Stimulated activated CD4-positive, alpha-beta T cell treated with anti-CD3 and anti-CD28 coated beads, Interleukin-2, amount 100 ng/mL, for 48 hours (primary cell): ENCODE results near the gene DDA1.

Experiments
- DNase-seq, 2 donors: peaks; one replicate each; pipeline ENCODE4 v3.0.0-alpha.2; 2020

Gene DDA1

DNA sequence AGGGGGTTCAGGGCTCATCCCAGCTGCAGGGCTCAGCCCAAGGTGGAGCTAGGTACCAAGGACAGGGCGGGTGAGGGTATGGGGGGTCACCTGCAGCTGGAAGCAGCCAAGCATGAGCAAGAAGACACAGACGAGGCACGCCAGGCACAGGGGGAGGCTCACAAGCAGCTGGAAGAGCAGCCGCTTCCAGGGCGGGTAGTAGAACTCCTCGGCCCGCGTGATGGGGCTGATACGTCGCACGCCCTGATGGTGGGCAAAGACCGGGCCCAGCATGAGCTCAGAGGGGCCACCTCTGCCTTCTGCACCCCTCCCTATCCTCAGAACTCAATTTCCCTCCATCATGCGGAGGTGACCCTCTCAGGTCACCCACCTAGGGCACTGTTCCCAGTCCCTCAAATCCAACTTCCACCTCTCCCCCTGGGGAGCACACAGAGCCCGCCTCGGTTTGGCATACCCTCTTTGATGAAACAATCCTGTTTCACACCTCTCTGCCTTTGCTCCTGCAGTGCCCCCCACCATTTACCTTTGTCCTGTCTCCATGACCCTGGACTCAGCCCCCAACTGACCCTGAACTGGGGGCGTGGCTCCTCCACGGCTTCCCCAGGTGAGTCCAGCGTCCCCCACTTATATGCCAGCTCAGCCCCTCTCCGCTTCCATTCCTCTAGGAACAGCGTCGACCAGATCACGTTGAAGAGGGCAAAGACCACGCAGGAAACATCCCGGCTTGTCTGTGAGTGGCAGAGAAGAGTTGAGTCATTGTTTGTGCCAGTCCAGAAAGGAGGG lies 21.1 kb downstream of the DDA1 start:
- no peak for DNase-seq

DNA sequence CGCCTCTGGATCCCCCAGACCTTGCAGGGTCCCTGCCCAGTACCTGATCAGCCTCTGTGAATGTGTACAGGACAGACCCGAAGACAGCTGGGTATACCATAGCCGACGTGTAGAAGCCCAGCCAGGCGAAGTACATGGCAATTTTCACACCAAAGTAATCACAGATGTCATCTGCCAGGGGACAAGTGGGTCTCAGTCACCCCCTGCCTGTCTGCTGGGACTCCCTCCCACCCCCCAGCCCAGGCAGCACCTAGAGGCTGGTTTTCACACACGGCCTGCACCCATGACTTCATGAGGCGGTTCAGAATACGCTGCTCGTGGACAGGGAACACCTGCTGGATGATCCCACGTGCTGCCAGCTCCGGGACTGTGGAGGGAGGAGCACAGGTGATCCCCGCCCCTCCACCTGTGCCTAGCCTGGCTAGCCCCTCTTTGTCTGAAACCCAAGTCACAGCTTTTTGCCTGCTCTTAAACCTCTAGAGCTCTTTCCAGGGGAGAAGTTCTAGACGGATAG lies 21.7 kb downstream of the DDA1 start:
- DNase-seq: no peak

DNA sequence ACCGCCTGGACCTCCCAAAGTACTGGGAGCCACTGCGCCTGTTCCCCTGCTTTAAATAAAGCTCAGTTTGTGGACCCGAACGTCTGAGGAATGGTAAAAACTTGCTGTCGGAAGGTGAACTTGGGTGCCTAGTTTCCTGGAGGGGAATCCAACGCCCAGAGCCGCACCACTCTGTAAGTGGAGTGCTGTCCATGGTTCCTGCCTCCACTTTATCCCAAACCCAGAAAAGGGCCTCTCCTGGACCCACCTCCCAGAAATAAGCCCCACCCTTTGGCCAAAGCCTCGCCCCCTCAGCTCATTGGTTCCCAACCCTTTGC lies 23.0 kb downstream of the DDA1 start:
- DNase-seq: no peak

DNA sequence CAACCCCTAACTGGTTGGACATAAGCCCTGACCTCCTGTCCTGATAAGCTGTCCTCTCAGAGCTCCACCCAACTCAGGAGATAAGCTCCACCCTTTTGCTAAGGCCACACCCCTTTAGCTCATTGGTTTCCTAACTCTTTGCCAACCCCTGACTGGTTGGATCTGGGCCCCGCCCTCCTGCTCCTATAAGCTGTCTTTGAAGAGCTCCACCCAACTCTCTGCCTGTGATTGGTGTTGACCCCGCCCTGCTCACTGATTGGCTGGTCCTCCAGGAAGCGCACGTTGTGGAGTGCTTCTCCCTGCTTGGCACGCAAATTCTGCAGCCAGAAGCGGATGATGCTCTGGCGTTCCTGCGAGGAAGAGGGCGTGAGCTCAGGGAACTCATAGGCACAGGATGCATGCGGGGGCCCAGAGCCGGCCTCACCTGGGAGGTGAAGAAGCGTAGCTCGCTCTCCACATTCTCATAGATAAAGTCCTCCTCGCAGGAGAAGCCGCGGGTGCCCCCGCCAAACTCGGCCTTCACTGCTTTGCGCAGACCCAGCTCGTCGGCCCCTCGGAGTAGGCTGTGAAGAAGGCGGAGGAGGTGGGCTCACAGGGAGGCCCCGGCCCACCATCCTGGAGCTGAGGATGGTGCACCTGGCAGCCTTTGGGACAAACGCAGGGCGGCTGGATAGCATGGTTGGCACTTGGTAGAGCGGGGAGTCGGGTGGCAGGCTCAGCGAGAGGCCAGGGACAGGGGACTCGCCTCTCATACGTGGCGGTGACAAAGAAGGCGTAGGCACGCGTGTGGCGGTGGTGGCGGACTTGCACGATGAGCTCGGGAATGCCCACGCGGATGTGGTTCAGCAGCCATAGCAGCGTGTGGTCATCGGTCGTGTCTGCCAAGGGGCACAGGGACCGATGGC lies 23.6 kb downstream of the DDA1 start:
- DNase-seq: peak; percentile 38 to 41

DNA sequence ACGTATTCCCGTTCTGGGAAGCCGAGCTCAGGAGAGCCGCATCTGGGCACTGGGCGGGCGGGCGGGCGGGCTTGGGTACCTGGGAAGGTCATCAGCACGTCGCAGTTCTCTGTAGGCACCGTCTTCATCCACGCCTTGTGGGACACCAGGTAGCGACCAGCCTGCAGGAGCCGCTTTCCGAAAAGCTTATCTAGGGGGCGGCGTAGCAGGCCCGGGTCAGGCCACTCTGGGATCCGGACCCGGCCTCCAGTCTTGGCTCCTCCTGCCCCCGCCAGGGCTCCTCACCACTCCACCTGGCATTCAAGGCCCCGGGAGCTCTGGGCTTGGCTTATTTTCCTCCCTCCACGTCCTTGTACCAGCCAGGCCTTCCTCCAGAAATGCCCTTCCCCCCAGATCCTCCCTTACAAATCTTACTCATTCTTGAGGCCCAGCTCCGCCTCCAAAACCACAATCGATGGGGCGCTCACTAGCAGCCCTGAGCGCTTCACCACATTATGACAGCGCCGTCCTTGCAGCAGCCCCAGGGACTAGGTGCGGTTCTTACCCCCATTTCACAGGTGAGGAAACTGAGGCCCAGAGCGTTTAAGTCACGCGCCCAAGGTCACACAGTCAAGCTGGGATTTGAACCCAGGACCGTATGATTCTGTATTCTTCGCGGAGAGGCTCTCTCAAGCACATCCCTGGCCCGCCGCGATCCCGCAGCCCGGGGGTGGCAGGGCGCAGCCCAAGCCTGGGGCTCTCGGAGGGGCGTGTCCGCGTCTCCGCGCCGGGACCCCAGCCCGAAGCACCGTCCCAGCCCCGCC lies 24.4 kb downstream of the DDA1 start:
- peak; percentile 62 to 65 for DNase-seq

DNA sequence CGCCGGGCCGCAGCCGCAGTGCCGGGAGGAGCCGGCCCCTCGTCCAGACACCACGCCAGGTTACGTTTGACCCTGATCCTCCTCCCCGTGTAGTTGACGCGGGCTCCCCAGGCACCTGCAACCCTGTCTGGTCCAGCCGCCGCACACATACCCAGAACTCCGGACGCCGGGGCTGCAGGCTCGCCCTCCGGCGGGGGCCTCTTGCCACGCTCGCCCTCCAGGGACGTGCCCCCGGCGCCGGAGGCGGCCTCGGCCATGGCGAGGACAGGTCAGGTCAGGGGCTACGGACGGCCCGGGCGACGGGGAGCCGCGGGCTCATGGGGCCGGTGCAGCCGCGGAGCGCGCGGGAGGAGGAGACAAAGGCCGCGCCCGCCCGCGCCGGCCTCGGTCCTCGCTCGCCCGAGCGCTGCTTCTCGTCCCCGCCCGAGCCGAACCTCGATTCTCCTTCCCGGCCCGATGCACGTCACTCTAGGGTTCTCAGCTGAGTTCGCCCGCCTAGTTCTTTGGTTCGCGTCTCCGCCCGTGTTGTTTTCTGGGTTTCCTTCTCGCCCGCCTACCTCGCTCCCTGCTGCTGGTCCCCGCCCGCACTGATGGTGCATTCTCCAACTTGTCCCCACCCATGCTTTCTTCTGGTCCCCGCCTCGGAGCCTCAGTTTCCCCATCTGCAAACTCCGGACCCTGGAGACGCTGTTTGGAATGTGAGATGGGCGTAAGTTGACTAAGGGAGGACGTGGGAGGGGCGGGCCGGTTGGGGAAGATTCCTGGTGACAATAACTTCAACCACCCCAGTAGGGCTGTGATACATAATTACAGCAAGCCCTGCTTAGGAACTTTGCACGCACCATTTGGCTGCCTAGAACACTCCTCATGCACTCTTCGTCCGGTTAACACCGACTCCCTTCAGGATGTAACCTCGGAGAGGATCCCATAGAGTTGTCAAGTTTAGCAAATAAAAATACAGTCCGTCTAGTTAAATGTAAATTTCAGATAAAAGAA lies 25.3 kb downstream of the DDA1 start, which contains the start of gene ANO8:
ANO8 (minus strand) TSS at position 442 of the 996 bp plus-strand sequence; CDS start at position 257, 185 bp downstream.
- peak; percentile 93 to 97 for DNase-seq

DNA sequence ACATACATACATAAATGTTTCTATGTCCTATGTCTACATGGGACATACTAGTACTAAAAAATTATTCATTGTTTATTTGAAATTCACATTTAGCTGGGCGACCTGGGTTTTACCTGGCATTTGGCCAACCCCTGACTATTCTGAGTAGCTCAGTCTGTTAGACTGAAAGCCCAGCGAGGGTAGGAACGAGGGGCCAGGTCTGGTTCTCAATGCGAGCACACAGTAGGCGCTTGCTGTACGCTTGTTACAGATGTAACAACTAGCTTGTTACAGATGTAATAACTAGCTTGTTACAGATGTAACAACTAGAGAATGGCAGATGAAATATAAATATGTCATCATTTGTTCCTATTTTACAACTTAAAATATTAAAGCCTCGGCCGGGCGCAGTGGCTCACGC lies 26.2 kb downstream of the DDA1 start:
- DNase-seq: no peak

DNA sequence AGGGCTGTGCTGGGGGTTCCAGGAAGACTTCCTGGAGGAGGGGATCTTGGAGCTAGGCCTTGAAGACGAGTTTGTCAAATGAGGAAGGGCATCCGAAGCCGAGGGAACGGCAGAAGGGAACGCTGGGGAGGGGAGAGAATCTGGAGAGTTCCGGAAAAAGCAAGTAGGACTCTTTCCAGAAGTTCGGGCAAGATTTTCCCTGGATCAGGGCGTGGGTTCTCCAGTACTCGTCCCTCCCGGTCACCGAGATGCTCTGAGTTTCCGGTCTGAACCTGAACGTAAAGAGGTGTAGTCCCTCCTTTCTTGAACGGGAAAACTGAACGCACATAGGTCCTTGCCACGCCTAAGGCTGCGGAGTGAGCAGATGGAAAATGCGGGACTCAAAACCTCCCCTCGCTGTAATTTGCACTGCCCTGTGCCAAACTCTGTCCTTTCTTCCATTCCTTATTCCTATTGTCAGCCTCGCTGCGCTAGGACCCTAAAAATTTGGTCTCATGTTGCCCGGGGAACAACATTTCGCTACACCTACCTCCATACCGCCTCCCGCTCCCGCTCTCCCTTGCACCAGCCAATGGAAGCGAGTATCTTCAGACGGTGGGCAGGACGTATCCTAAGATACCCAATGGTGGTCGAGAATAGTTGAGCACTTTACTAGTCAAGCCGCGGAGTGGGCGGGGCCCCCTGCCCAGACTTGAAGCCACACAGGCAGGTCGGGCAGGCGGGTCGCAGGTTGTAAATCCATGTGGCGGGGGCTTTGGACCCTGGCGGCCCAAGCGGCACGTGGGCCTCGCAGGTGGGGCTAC lies 27.7 kb downstream of the DDA1 start, which contains the start of gene GTPBP3:
GTPBP3 (plus strand) TSS at position 682 of the 803 bp plus-strand sequence; CDS start at position 741, 59 bp downstream.
- DNase-seq: peak; percentile 92 to 93

DNA sequence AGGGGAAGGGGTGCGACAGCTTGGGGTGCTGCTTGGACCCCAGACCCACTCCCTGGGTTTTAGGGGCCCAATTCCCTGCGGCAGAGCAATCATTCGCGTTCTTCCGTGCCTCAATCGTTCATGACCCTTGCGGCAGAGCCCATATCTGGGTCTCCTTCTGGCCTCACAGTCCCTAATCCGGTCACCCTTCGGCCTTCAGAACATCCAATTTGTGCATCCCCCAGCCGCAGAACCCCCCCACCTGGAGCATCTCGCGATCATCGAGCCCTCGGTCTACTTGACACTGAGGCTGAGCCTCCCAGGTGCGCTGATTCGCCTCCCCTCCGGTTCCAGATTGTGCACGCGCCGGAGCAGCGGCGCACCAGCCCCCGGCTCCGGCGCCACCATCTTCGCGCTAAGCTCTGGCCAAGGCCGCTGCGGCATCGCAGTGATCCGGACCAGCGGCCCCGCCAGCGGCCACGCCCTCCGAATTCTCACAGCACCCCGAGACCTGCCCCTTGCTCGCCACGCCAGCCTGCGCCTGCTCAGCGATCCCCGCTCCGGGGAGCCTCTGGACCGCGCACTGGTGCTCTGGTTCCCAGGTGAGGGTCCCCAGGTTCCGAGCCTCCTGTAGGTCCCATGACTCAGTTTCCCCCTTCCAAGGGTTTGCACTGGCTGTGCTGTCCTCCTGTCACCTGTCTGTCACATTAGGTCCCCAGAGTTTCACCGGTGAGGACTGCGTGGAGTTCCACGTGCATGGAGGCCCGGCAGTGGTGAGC lies 28.5 kb downstream of the DDA1 start:
- DNase-seq: peak in 1 of 2 donors; percentile 42

DNA sequence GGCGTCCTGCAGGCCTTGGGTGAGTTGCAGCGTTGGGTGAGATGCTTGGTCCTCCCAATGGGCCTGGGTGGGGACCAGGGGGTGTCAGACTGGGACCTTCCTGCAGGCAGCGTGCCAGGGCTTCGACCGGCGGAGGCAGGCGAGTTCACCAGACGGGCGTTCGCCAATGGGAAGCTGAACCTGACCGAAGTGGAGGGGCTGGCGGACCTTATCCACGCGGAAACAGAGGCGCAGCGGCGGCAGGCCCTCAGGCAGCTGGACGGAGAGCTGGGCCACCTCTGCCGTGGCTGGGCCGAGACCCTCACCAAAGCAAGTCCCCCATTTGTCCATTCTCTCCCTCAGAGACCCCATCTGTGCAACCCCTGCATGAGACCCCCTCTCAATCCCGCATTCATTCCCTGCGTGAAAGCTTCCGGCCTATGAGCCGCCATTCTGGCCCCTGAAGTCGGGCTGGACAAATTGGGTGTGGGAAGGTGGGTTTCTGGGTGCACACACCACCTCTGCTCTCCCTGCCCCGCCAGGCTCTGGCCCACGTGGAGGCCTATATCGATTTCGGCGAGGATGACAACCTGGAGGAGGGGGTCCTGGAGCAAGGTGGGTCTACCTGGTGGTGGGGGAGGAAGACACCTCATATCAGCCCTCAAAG lies 29.2 kb downstream of the DDA1 start:
- no peak for DNase-seq

DNA sequence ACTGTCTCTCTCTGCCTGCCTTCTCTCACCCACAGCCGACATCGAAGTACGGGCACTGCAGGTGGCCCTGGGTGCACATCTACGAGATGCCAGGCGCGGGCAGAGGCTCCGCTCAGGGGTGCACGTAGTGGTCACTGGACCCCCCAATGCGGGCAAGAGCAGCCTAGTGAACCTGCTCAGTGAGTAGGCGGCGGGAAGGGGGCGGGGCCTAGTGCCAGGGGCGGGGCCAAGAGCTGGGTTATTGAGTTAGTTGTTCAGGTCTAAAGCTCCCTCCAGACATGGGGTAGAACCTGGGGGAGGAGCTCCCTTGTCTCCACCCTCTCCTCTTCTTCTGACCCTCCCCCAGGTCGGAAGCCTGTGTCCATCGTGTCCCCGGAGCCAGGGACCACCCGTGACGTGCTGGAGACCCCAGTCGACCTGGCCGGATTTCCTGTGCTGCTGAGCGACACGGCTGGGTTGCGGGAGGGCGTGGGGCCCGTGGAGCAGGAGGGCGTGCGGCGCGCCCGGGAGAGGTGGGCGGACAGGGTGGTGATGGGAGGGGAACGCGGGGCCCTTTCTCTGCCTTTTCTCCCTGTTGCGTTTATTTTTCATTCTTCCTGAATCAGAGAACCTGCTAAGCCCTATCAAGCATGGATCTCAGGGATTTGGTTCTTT lies 29.9 kb downstream of the DDA1 start:
- DNase-seq: peak; percentile 61 to 64

DNA sequence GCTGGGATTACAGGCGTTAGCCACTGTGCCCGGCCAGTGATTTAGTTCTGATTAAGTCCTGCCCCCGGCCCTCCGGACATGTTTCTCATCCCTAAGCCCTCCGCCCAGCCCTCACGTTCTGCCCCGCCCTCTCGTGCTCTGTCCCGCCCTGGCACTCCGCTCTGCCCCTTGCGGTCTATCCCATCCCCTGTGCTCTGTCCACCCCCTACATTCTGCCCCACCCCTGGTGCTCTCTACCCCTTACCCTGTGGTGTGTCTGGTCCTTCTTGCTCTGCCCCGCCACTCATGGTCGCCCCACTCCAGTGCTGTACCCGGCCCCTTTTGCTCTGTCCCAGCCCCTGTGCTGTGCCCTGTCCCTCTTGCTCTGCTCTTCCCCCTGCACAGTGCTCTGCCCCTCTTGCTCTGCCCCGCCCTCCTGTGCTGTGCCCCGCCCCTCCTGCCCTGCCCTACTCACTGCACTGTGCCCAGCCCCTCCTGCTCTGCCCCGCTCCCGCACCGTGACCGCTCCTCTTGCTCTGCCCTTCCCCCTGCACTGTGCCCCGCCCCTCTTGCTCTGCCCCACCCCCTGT lies 31.0 kb downstream of the DDA1 start:
- DNase-seq: no peak

DNA sequence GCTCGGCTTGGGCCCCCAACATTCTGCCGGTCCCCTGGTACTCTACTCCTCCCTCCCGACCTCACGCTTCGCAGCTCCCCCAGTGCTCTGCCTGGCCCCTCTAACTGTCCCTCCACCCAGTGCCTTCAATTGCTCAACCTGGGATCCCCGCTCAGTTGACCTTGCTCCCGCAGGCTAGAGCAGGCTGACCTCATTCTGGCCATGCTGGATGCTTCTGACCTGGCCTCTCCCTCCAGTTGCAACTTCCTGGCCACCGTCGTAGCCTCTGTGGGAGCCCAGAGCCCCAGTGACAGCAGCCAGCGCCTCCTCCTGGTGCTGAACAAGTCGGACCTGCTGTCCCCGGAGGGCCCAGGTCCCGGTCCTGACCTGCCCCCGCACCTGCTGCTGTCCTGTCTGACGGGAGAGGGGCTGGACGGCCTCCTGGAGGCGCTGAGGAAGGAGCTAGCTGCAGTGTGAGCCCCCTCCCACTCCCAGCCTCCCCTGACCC lies 31.6 kb downstream of the DDA1 start:
- no peak for DNase-seq

DNA sequence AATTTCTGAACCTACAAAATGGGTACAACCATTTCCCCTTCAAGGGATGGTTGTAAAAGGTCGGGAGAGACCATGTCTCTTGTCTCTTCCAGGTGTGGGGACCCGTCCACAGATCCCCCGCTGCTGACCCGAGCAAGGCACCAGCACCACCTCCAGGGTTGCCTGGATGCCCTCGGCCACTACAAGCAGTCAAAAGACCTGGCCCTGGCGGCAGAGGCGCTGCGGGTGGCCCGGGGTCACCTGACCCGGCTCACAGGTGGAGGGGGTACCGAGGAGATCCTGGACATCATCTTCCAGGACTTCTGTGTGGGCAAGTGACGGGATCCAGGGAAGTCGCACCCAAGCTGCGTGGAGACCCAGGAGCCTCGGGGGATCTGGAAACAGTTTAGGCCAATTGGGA lies 32.0 kb downstream of the DDA1 start:
- no peak for DNase-seq

DNA sequence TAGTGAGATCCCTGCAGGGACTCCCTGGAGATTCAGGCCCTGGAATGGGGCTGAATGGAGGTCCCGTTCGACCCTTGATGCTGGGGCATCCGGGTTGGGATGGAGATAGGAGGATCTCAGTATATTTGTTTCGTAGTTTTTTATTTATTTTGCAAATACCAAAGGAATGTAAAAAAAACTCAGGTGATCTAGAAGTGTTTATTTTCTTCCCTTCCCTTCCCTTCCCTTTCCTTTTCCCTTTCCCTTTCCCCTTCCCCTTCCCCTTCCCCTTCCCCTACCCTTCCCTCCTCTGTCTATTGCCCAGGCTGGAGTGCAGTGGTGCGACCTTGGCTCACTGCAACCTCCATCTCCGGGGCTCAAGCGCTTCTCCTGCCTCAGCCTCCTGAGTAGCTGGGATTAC lies 32.5 kb downstream of the DDA1 start:
- no peak for DNase-seq

DNA sequence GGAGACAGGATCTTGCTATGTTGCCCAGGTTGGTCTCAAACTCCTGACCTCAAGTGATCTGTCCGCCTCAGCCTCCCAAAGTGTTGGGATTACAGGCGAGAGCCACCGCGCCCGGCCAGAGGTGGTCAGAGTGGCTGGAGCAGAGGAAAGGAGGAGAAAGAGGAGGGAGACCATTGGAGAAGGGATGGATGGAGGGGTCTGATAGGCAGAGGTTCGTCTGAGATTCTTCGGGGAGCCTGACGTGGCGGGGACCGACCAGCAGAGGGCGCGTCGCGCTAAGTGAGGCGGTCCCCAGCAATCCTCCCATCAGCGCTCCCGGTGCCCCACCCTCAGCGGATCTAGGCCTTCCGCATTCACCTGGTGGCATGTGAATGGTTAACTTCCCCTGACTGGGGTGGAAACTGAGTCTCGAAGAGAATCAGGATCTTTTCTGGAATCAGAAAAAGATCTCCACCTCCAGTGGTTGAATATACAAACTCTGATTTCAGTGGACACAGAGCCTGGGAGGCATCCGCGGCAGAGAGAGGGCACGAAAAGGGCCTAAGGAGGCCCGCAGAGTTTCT lies 36.8 kb downstream of the DDA1 start:
- peak; percentile 86 to 88 for DNase-seq

DNA sequence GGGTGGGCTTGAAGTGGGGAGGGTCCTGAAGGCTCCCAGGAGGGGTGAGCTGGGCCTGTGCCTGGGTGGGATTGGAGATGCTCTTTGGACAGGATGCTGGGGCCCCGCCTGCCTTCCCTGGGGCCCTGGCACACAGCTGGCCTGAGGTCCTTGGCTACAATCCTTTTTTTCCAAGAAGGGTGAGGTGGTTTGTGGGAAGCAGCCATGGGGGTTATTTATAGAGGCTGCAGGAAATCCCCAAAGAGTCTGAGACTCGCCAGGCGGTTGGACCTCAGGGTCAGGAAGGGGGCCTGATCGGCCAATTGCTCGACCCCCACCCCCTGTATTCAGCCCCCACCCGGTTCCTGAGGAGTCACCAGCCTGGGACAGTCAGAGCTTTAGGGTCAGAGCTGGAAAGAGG lies 38.0 kb downstream of the DDA1 start:
- DNase-seq: no peak

DNA sequence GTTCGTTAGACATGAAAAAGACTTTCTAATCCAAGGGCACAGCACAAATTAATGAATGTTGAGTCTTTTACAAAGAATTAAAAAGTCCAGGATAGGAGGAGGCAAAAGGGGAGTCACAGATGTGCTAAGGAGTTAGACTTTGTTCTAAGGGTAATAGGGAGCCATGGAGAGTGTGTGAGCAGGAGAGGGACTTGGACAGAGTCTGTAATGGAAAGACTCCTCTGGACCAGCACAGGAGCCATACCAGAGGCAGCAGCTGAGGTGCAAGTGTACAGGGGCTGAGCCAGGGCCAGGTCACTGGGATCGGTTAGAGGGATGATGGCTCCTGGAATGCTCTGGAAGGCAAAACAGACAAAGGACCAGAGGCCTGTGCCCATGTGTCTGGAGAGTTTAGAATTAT lies 38.5 kb downstream of the DDA1 start:
- DNase-seq: no peak
